TTC549 (cell line): ENCODE measurements around the gene OSBPL5.
"Not testable (repeated sequence)": the region's sequence is repeated elsewhere in the genome, so short reads cannot be mapped to it uniquely, and the experiment has no call there.

ENCODE experiments used
- FAIRE-seq: peaks from 2 replicates; lab custom pipeline; 2012; peaks lifted over from hg19 to GRCh38; lab: Jason Lieb, UNC

OSBPL5 gene

GRCh38 chr11:3181725-3182461 lies 16.8 kb upstream of the OSBPL5 start:
- no peak for FAIRE-seq

GRCh38 chr11:3180869-3181268 lies 15.8 kb upstream of the OSBPL5 start:
- FAIRE-seq = no peak

- FAIRE-seq = no peak
These were observed 13.2 kb upstream of the OSBPL5 start for GRCh38 chr11:3178349-3178748.

- no peak for FAIRE-seq
These were observed 12.8 kb upstream of the OSBPL5 start for GRCh38 chr11:3177931-3178330.

GRCh38 chr11:3176487-3176886 lies 11.4 kb upstream of the OSBPL5 start:
- no peak for FAIRE-seq

GRCh38 chr11:3175194-3175593 lies 10.1 kb upstream of the OSBPL5 start:
- FAIRE-seq = no peak

GRCh38 chr11:3174387-3174786 lies 9.3 kb upstream of the OSBPL5 start:
- no peak for FAIRE-seq

- no peak for FAIRE-seq
These were observed 8.7 kb upstream of the OSBPL5 start for GRCh38 chr11:3173795-3174194.

GRCh38 chr11:3171931-3172560 lies 6.9 kb upstream of the OSBPL5 start:
- FAIRE-seq = no peak

- FAIRE-seq = no peak
These were observed 5.9 kb upstream of the OSBPL5 start for GRCh38 chr11:3170756-3171650.

GRCh38 chr11:3170044-3170755 lies 5.1 kb upstream of the OSBPL5 start:
- FAIRE-seq = no peak

- no peak for FAIRE-seq
These were observed 4.3 kb upstream of the OSBPL5 start for GRCh38 chr11:3169255-3170043.

- FAIRE-seq = not testable (repeated sequence)
These were observed 3.7 kb upstream of the OSBPL5 start for GRCh38 chr11:3168742-3169254.

- no peak for FAIRE-seq
These were observed 2.3 kb upstream of the OSBPL5 start for GRCh38 chr11:3167143-3168119.

- no peak for FAIRE-seq
These were observed 1.4 kb upstream of the OSBPL5 start for GRCh38 chr11:3166268-3167142.

- FAIRE-seq = no peak
These were observed 782 bp upstream of the OSBPL5 start for GRCh38 chr11:3165916-3166267.

- no peak for FAIRE-seq
These were observed 458 bp downstream of the OSBPL5 start for GRCh38 chr11:3164552-3165151.

- FAIRE-seq = no peak
These were observed 965 bp downstream of the OSBPL5 start for GRCh38 chr11:3164138-3164551.
